SK-N-SH (cell line): ENCODE data around the gene FAM53A. TPM values are rescaled to one million over a fixed set of nuclear protein-coding genes. Genes with fewer than 3 reads are reported as not detected.
"Not testable (repeated sequence)": the region's sequence is repeated elsewhere in the genome, so short reads cannot be mapped to it uniquely, and the experiment has no call there.

ENCODE experiments used
- CTCF ChIA-PET: fragments of 300-600, 350-600 bp; formaldehyde crosslinking; extraction: SDS; loops from one replicate; lab custom pipeline; 2021; lab: Yijun Ruan, JAX
- POLR2A ChIA-PET: fragments of 350-600 bp; sonication (Branson Sonifier 250); formaldehyde crosslinking; extraction: SDS; loops from one replicate; lab custom pipeline; 2020; ENCODE audit warnings: antibody characterized with exemption, inconsistent platforms; lab: Yijun Ruan, JAX
- DNase-seq: peaks from one replicate; pipeline ENCODE4 v3.0.0; 2012
- H2AFZ ChIP-seq: fragments of 200-600 bp; sonication (generic); 2 replicates; pipeline ENCODE4 v1.8.1; 2016; ENCODE audit warnings: antibody characterized with exemption, mild to moderate bottlenecking, low read depth
- H3F3A ChIP-seq: fragments of 200-600 bp; sonication (generic); replicated peaks from 2 replicates; pipeline ENCODE3; 2016; ENCODE audit warnings: antibody characterized with exemption, mild to moderate bottlenecking; ENCODE audit not compliant: insufficient read depth
- H3K27ac ChIP-seq, 2 experiments: fragments of 200-500 bp in 1 of 2; fragments of 200-600 bp in 1 of 2; sonication (Bioruptor generic) in 1 of 2; sonication (generic), shearing (Covaris generic) in 1 of 2; 2 replicates each; pipeline versions ENCODE4 v1.5.1 to v1.6.1; 2014 to 2016; ENCODE audit warnings: low read depth in 2 of 2, inconsistent platforms in 1 of 2, low read length in 1 of 2, mild to moderate bottlenecking in 1 of 2, mixed read lengths in 1 of 2
- H3K27me3 ChIP-seq: fragments of 200-600 bp; sonication (generic), shearing (Covaris generic); 2 replicates; pipeline ENCODE4 v1.6.1; 2016; ENCODE audit warnings: mixed run types; ENCODE audit not compliant: insufficient read depth
- H3K36me3 ChIP-seq, 2 experiments: fragments of 200-500 bp in 1 of 2; fragments of 200-600 bp in 1 of 2; sonication (Bioruptor generic) in 1 of 2; sonication (generic) in 1 of 2; replicated peaks in 1 of 2; 2 replicates each; pipeline versions ENCODE3 to v1.5.1; 2014 to 2016; ENCODE audit warnings: low read length in 1 of 2, mild to moderate bottlenecking in 1 of 2; ENCODE audit not compliant: insufficient read depth in 2 of 2, control insufficient read depth in 1 of 2
- H3K4me1 ChIP-seq, 2 experiments: fragments of 200-500 bp in 1 of 2; fragments of 200-600 bp in 1 of 2; sonication (Bioruptor generic) in 1 of 2; sonication (generic), shearing (Covaris generic) in 1 of 2; 2 replicates each; pipeline versions ENCODE4 v1.5.1 to v1.6.1; 2014 to 2016; ENCODE audit warnings: low read depth in 1 of 2, low read length in 1 of 2, mixed run types in 1 of 2; ENCODE audit not compliant: insufficient read depth in 2 of 2, control insufficient read depth in 1 of 2
- H3K4me2 ChIP-seq: fragments of 200-600 bp; sonication (generic), shearing (Covaris generic); 2 replicates; pipeline ENCODE4 v1.6.1; 2017; ENCODE audit warnings: mixed run types
- H3K4me3 ChIP-seq, 2 experiments: fragments of 200-500 bp in 1 of 2; fragments of 200-600 bp in 1 of 2; sonication (Bioruptor generic) in 1 of 2; sonication (generic), shearing (Covaris generic) in 1 of 2; 2 replicates each; pipeline versions ENCODE4 v1.5.1 to v1.8.1; 2014 to 2016; ENCODE audit warnings: low read depth in 2 of 2, inconsistent platforms in 1 of 2, low read length in 1 of 2, mild to moderate bottlenecking in 1 of 2, mixed read lengths in 1 of 2, moderate library complexity in 1 of 2
- H3K79me2 ChIP-seq: fragments of 200-600 bp; sonication (generic); 2 replicates; pipeline ENCODE4 v1.8.1; 2017; ENCODE audit warnings: mild to moderate bottlenecking; ENCODE audit not compliant: insufficient read depth
- H3K9ac ChIP-seq: fragments of 200-600 bp; sonication (generic); 2 replicates; pipeline ENCODE4 v1.6.1; 2017; ENCODE audit warnings: mixed run types
- H3K9me2 ChIP-seq: fragments of 200-600 bp; sonication (generic); 2 replicates; pipeline ENCODE4 v1.6.1; 2017; ENCODE audit warnings: mixed run types
- H3K9me3 ChIP-seq: fragments of 200-600 bp; sonication (generic); 2 replicates; pipeline ENCODE4 v1.6.1; 2017; ENCODE audit warnings: mixed run types, mild to moderate bottlenecking, moderate library complexity
- H4K20me1 ChIP-seq: fragments of 200-600 bp; sonication (generic); 2 replicates; pipeline ENCODE4 v1.6.1; 2017; ENCODE audit warnings: mild to moderate bottlenecking, mixed run types; ENCODE audit not compliant: insufficient read depth
- ELF1 ChIP-seq: IDR thresholded peaks from 2 replicates; pipeline ENCODE4 v1.4.0; 2012
- EP300 ChIP-seq, 2 experiments: IDR thresholded peaks; 2 replicates each; pipeline versions ENCODE4 v1.4.0 to v1.6.1; 2012; ENCODE audit warnings: borderline replicate concordance in 1 of 2, low read depth in 1 of 2, low read length in 1 of 2
- EZH2phosphoT487 ChIP-seq: fragments of 200-600 bp; sonication (generic); IDR thresholded peaks from 2 replicates; pipeline ENCODE4 v1.6.1; 2017; ENCODE audit warnings: low read depth, mixed run types, mild to moderate bottlenecking, antibody characterized with exemption, moderate library complexity, borderline replicate concordance
- FOSL2 ChIP-seq: IDR thresholded peaks from 2 replicates; pipeline ENCODE4 v1.4.0; 2012; ENCODE audit warnings: low read depth, mild to moderate bottlenecking, moderate library complexity, borderline replicate concordance
- FOXJ3 ChIP-seq: sonication (generic); formaldehyde crosslinking; IDR thresholded peaks from 2 replicates; pipeline ENCODE4 v1.5.1; 2020; ENCODE audit warnings: mild to moderate bottlenecking, missing genetic modification reagents
- GATA2 ChIP-seq: sonication (generic); formaldehyde crosslinking; IDR thresholded peaks from 2 replicates; pipeline ENCODE4 v1.5.0; 2020; ENCODE audit warnings: mild to moderate bottlenecking, missing genetic modification reagents
- MEF2A ChIP-seq: IDR thresholded peaks from 2 replicates; pipeline ENCODE4 v1.4.0; 2012; ENCODE audit warnings: low read depth, borderline replicate concordance
- NFIC ChIP-seq: IDR thresholded peaks from 2 replicates; pipeline ENCODE4 v1.4.0; 2012; ENCODE audit warnings: borderline replicate concordance
- RXRA ChIP-seq: IDR thresholded peaks from 2 replicates; pipeline ENCODE4 v1.4.0; 2012; ENCODE audit warnings: low read depth, mild to moderate bottlenecking, borderline replicate concordance
- SMC3 ChIP-seq: IDR thresholded peaks from 2 replicates; pipeline ENCODE4 v1.6.1; 2012; ENCODE audit warnings: low read depth, low read length, improper control_type of control experiment
- USF2 ChIP-seq: fragments of 150-350 bp; IDR thresholded peaks from 2 replicates; pipeline ENCODE4 v1.6.1; 2017; ENCODE audit warnings: antibody characterized with exemption, low read length, low read depth, borderline replicate concordance
- WGBS: methylation state at CpG from one replicate; pipeline ENCODE4 v1.1.6; 2017; ENCODE audit warnings: low lambda C conversion rate; 5-methylcytosine and 5-hydroxymethylcytosine counted together
- polyA plus RNA-seq, 3 experiments: library from polyadenylated mRNA; depleted of rRNA; stranded (reverse); fragments of >200 nt; gene quantifications; 2 replicates each; pipeline ENCODE4 v1.2.3, GENCODE V29; 2012
- TF ChIP-seq, protein P1 (sequence below): fragments of 150-350 bp; IDR thresholded peaks from 2 replicates; pipeline ENCODE4 v1.6.1; 2016; ENCODE audit warnings: mild to moderate bottlenecking, low read depth, low read length

FAM53A gene
- polyA plus RNA-seq, 1 of the 3 experiments (the other 2 are of a cell fraction) = 7.6 TPM

GRCh38 chr4:1642196-1642951 is 41.7 kb downstream of the FAM53A start:
- POLR2A ChIA-PET = no interaction called here
- Histone ChIP-seq H3K27ac (no peak overlapping the region), H3K27me3 (no peaks in the 10 kb centered on the region), H3K4me1 (peaks cover 0 to 22% of the 10 kb centered on the region in 2 experiments; a peak in 1 of 4 replicates), H4K20me1 (peaks cover 3% of the 10 kb centered on the region; the same call in 1 of the 2 replicates), H3F3A (no peaks in the 10 kb centered on the region), H3K9ac (no peak overlapping the region), H3K4me3 (no peak overlapping the region), H2AFZ (no peak overlapping the region), H3K79me2 (no peaks in the 10 kb centered on the region), H3K9me3 (no peaks in the 10 kb centered on the region), H3K36me3 (no peaks in the 10 kb centered on the region), H3K9me2 (no peaks in the 10 kb centered on the region), H3K4me2 (no peak overlapping the region)
- 92% methylated on average over 22 of the region's 28 CpGs for WGBS
- no peak for DNase-seq
- CTCF ChIA-PET = interaction anchor here (0.9 to 5.0 kb wide), 4 partner anchors 13 to 83 kb away, joined by 3 to 29 read pairs (median 6); no protein-coding TSS in a partner anchor
- TF ChIP-seq EZH2phosphoT487 = no peak
- TF ChIP-seq MEF2A = no peak
- no peak for TF ChIP-seq EP300 (IDR thresholded peaks at IDR 0.05; ENCODE audit: borderline replicate concordance in 1 of 2, low read depth in 1 of 2, low read length in 1 of 2)
- TF ChIP-seq RXRA = no peak
- no peak for TF ChIP-seq USF2
- TF ChIP-seq GATA2 (CRISPR knock-in tag) = no peak

DNA sequence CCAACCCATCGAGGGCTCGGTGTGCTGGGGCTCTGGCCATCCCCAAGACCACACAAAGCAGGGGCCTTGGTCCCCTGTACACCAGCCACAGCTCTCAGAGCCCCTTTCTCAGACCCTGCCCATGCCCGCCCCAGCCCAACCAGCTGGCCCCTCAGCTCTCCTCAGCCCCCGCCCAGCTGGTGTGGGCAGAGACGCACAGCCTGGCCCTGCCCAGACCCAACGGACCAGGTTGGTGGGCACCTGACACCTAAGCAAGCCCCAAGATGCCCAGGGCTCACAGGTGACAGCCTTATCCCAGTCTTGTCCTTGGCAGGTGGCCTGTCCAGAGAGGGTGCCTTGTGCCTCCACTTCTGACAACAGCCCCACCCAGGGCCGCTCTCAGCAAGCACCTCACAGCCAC is 42.4 kb downstream of the FAM53A start:
- Histone ChIP-seq H3K36me3 (no peaks in the 10 kb centered on the region), H2AFZ (no peak overlapping the region), H4K20me1 (peaks cover 3% of the 10 kb centered on the region; the same call in 1 of the 2 replicates), H3K9me3 (no peaks in the 10 kb centered on the region), H3K27ac (no peak overlapping the region), H3K4me2 (no peak overlapping the region), H3F3A (no peaks in the 10 kb centered on the region), H3K4me3 (no peak overlapping the region), H3K79me2 (no peaks in the 10 kb centered on the region), H3K27me3 (no peaks in the 10 kb centered on the region), H3K4me1 (peaks cover 0 to 22% of the 10 kb centered on the region in 2 experiments; a peak in 1 of 4 replicates), H3K9ac (no peak overlapping the region), H3K9me2 (no peaks in the 10 kb centered on the region)
- POLR2A ChIA-PET = no interaction called here
- no peak for DNase-seq
- CTCF ChIA-PET = interaction anchor here (5.0 kb wide), 1 partner anchor 12 kb away, joined by 29 read pairs; no protein-coding TSS in a partner anchor
- TF ChIP-seq FOXJ3 (CRISPR knock-in tag) (no peak), EZH2phosphoT487 (no peak), ELF1 (no peak), SMC3 (no peak), NFIC (no peak), FOSL2 (no peak)
- TF ChIP-seq, protein P1, sequence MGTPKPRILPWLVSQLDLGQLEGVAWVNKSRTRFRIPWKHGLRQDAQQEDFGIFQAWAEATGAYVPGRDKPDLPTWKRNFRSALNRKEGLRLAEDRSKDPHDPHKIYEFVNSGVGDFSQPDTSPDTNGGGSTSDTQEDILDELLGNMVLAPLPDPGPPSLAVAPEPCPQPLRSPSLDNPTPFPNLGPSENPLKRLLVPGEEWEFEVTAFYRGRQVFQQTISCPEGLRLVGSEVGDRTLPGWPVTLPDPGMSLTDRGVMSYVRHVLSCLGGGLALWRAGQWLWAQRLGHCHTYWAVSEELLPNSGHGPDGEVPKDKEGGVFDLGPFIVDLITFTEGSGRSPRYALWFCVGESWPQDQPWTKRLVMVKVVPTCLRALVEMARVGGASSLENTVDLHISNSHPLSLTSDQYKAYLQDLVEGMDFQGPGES = no peak
- WGBS = 85% methylated on average over 5 of the region's 7 CpGs

DNA sequence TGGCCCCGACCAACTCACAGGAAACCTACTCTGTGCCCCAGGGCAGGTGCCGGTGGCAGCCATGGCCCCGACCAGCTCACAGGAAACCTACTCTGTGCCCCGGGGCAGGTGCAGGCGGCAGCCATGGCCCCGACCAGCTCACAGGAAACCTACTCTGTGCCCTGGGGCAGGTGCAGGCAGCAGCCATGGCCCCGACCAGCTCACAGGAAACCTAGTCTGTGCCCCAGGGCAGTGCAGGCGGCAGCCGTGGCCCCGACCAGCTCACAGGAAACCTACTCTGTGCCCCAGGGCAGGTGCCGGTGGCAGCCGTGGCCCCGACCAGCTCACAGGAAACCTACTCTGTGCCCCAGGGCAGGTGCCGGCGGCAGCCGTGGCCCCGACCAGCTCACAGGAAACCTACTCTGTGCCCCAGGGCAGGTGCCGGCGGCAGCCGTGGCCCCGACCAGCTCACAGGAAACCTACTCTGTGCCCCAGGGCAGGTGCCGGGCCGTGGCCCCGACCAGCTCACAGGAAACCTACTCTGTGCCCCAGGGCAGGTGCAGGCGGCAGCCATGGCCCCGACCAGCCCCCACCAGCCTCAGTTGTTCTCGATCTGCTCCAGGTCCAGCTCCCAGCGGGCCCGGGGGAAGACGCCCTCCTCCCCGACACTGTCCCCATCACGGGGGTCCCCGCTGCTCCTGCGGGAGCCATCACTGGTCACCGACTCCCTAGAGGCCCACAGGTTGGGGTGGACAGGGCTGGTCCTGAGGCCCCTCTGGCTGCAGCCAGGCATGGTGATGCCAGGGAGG is 43.2 kb downstream of the FAM53A start:
- H3K9me2 ChIP-seq, POLR2A ChIA-PET, H2AFZ ChIP-seq, H3K9ac ChIP-seq, H4K20me1 ChIP-seq, H3K9me3 ChIP-seq, DNase-seq, H3K27ac ChIP-seq, H3K27me3 ChIP-seq, H3F3A ChIP-seq, H3K4me2 ChIP-seq, H3K79me2 ChIP-seq, H3K4me3 ChIP-seq, H3K36me3 ChIP-seq: not testable (repeated sequence)
- peaks cover 0 to 22% of the 10 kb centered on the region in 2 experiments; a peak in 1 of 4 replicates for H3K4me1 ChIP-seq
- CTCF ChIA-PET = interaction anchor here (1.5 to 5.0 kb wide), 3 partner anchors 11 to 52 kb away, joined by 3 to 29 read pairs (median 10); no protein-coding TSS in a partner anchor
- WGBS = 100% methylated on average over 11 of the region's 35 CpGs
